DOHH2 (cell line): Measurements from ENCODE around the gene UBXN11.

Experiments
- H3F3A ChIP-seq: fragments of 200-600 bp; sonication (generic), shearing (Covaris generic); 2 replicates; pipeline ENCODE4 v1.6.0; 2016; ENCODE audit warnings: antibody characterized with exemption, mild to moderate bottlenecking; ENCODE audit not compliant: control insufficient read depth, insufficient read depth
- H3K27ac ChIP-seq: fragments of 200-600 bp; sonication (generic); 2 replicates; pipeline ENCODE4 v1.5.1; 2014; ENCODE audit warnings: low read depth, mild to moderate bottlenecking, low read length, moderate library complexity
- H3K27me3 ChIP-seq: fragments of 200-600 bp; sonication (generic); 2 replicates; pipeline ENCODE4 v1.6.1; 2014; ENCODE audit warnings: mild to moderate bottlenecking, low read length, mixed read lengths; ENCODE audit not compliant: control insufficient read depth
- H3K36me3 ChIP-seq: fragments of 200-600 bp; sonication (generic); 2 replicates; pipeline ENCODE4 v1.6.1; 2014; ENCODE audit warnings: mild to moderate bottlenecking, low read length, moderate library complexity, mixed read lengths; ENCODE audit not compliant: control insufficient read depth
- H3K4me1 ChIP-seq: fragments of 200-600 bp; sonication (generic); 2 replicates; pipeline ENCODE4 v1.6.1; 2014; ENCODE audit warnings: mild to moderate bottlenecking, low read length, mixed read lengths; ENCODE audit not compliant: control insufficient read depth
- H3K4me2 ChIP-seq: fragments of 200-600 bp; sonication (generic); 2 replicates; pipeline ENCODE4 v1.6.0; 2014; ENCODE audit warnings: mild to moderate bottlenecking, low read length, moderate library complexity
- H3K4me3 ChIP-seq: fragments of 200-600 bp; sonication (generic); 2 replicates; pipeline ENCODE4 v1.5.1; 2014; ENCODE audit warnings: mild to moderate bottlenecking, low read length, mixed read lengths
- H3K79me2 ChIP-seq: fragments of 200-600 bp; sonication (generic); 2 replicates; pipeline ENCODE4 v1.6.1; 2014; ENCODE audit warnings: mild to moderate bottlenecking, low read length, mixed read lengths; ENCODE audit not compliant: control insufficient read depth
- H3K9me2 ChIP-seq: fragments of 200-600 bp; sonication (generic); replicated peaks from 2 replicates; pipeline ENCODE4 v1.6.1; 2014; ENCODE audit warnings: mild to moderate bottlenecking, low read length, mixed read lengths; ENCODE audit not compliant: control insufficient read depth
- H3K9me3 ChIP-seq: fragments of 200-600 bp; sonication (generic); 2 replicates; pipeline ENCODE4 v1.6.1; 2014; ENCODE audit warnings: antibody characterized with exemption, low read length, mixed read lengths; ENCODE audit not compliant: control insufficient read depth, insufficient read depth
- H4K20me1 ChIP-seq: fragments of 200-600 bp; sonication (generic); 2 replicates; pipeline ENCODE4 v1.6.0; 2014; ENCODE audit warnings: low read depth, mild to moderate bottlenecking, antibody characterized with exemption, low read length, moderate library complexity; ENCODE audit not compliant: control insufficient read depth, insufficient read depth
- EZH2phosphoT487 ChIP-seq: fragments of 200-600 bp; sonication (generic); IDR thresholded peaks from 2 replicates; pipeline ENCODE4 v1.6.1; 2017; ENCODE audit warnings: borderline replicate concordance, mild to moderate bottlenecking, antibody characterized with exemption, low read length, moderate library complexity, mixed read lengths
- TF ChIP-seq, protein P1 (sequence below): fragments of 200-600 bp; sonication (generic); IDR thresholded peaks from one replicate; pipeline ENCODE4 v1.5.1; 2014; ENCODE audit warnings: antibody characterized with exemption, mild to moderate bottlenecking, low read depth, low read length; ENCODE audit not compliant: poor library complexity, severe bottlenecking

Gene UBXN11, protein sequence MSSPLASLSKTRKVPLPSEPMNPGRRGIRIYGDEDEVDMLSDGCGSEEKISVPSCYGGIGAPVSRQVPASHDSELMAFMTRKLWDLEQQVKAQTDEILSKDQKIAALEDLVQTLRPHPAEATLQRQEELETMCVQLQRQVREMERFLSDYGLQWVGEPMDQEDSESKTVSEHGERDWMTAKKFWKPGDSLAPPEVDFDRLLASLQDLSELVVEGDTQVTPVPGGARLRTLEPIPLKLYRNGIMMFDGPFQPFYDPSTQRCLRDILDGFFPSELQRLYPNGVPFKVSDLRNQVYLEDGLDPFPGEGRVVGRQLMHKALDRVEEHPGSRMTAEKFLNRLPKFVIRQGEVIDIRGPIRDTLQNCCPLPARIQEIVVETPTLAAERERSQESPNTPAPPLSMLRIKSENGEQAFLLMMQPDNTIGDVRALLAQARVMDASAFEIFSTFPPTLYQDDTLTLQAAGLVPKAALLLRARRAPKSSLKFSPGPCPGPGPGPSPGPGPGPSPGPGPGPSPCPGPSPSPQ

GRCh38 chr1:26306290-26307229 is at the start of gene UBXN11:
TSS of gene UBXN11 (minus strand) at chr1:26306636. CDS start at chr1:26302883, 3,753 bp downstream.
- Histone ChIP-seq H3K27ac (peak within 1 kb of the TSS; percentile 94), H3K4me1 (peaks cover 42% of the 10 kb centered on the region), H3K9me2 (no peaks in the 10 kb centered on the region)

GRCh38 chr1:26356106-26356505 is 49.7 kb upstream of the UBXN11 start:
- H4K20me1 ChIP-seq: no peaks in the 10 kb centered on the region
- H3K4me3 ChIP-seq: no peak overlapping the region
- H3K4me2 ChIP-seq: no peak overlapping the region
- no peaks in the 10 kb centered on the region for H3K9me2 ChIP-seq
- no peaks in the 10 kb centered on the region for H3K36me3 ChIP-seq
- no peaks in the 10 kb centered on the region for H3F3A ChIP-seq
- H3K27ac ChIP-seq: no peak overlapping the region
- H3K27me3 ChIP-seq: peaks cover 22% of the 10 kb centered on the region
- H3K4me1 ChIP-seq: peaks cover 4% of the 10 kb centered on the region; the same call in 1 of the 2 replicates
- H3K9me3 ChIP-seq: no peaks in the 10 kb centered on the region
- H3K79me2 ChIP-seq: no peaks in the 10 kb centered on the region
- TF ChIP-seq, protein P1, sequence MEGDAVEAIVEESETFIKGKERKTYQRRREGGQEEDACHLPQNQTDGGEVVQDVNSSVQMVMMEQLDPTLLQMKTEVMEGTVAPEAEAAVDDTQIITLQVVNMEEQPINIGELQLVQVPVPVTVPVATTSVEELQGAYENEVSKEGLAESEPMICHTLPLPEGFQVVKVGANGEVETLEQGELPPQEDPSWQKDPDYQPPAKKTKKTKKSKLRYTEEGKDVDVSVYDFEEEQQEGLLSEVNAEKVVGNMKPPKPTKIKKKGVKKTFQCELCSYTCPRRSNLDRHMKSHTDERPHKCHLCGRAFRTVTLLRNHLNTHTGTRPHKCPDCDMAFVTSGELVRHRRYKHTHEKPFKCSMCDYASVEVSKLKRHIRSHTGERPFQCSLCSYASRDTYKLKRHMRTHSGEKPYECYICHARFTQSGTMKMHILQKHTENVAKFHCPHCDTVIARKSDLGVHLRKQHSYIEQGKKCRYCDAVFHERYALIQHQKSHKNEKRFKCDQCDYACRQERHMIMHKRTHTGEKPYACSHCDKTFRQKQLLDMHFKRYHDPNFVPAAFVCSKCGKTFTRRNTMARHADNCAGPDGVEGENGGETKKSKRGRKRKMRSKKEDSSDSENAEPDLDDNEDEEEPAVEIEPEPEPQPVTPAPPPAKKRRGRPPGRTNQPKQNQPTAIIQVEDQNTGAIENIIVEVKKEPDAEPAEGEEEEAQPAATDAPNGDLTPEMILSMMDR: no peak
- TF ChIP-seq EZH2phosphoT487: no peak

More at GRCh38 chr1:26306290-26307229, at the start of gene UBXN11:
- TF ChIP-seq EZH2phosphoT487: no peak
- TF ChIP-seq, protein P1: no peak
- H3K36me3 ChIP-seq: peaks cover under 1% of the 10 kb centered on the region; the same call in 1 of the 2 replicates
- peak within 1 kb of the TSS; percentile 85 for H3K4me3 ChIP-seq
- H3F3A ChIP-seq: peaks cover 10% of the 10 kb centered on the region
- peaks cover 33% of the 10 kb centered on the region for H3K79me2 ChIP-seq
- no peaks in the 10 kb centered on the region for H3K9me3 ChIP-seq
- H4K20me1 ChIP-seq: no peaks in the 10 kb centered on the region
- no peaks in the 10 kb centered on the region for H3K27me3 ChIP-seq
- H3K4me2 ChIP-seq: peak within 1 kb of the TSS; percentile 96

DNA sequence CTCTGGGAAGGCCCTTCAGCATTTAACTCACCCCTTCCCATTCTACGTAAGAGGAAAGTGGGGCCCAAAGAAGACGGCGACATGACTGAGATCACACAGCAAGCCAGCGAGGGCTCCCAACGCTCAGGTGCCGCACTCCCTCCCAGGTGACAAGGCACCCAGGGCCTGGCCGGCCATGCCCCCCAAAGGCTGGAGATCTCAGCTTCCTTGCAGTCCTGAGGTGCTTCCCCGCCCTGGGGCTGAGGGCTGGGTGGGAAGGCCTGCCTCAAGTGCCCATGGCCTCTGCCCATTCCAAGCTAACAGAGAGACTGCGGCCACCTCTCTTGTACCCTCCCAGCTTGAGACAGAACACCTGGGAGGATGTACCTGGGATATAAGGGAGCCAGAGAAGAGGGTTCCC is 48.5 kb upstream of the UBXN11 start:
- no peak overlapping the region for H3K4me3 ChIP-seq
- H3K4me1 ChIP-seq: no peaks in the 10 kb centered on the region
- H3K9me3 ChIP-seq: no peaks in the 10 kb centered on the region
- TF ChIP-seq, protein P1: no peak
- TF ChIP-seq EZH2phosphoT487: no peak
- no peaks in the 10 kb centered on the region for H4K20me1 ChIP-seq
- H3F3A ChIP-seq: no peaks in the 10 kb centered on the region
- H3K27ac ChIP-seq: no peak overlapping the region
- no peak overlapping the region for H3K4me2 ChIP-seq
- peaks cover 12% of the 10 kb centered on the region for H3K27me3 ChIP-seq
- no peaks in the 10 kb centered on the region for H3K36me3 ChIP-seq
- H3K79me2 ChIP-seq: no peaks in the 10 kb centered on the region
- H3K9me2 ChIP-seq: no peaks in the 10 kb centered on the region
